HEK293T (cell line): ENCODE results near the gene EFCAB6.

ENCODE experiments used
- CTCF ChIA-PET: fragments of 350-600 bp; formaldehyde crosslinking; extraction: SDS; loops from one replicate; lab custom pipeline; 2021; ENCODE audit warnings: antibody characterized with exemption, inconsistent platforms; lab: Yijun Ruan, JAX
- POLR2A ChIA-PET: fragments of 350-600 bp; formaldehyde crosslinking; extraction: SDS; loops from one replicate; lab custom pipeline; 2020; ENCODE audit warnings: antibody characterized with exemption, inconsistent platforms; lab: Yijun Ruan, JAX
- DNase-seq: peaks from one replicate; pipeline ENCODE4 v3.0.0; 2012; ENCODE audit warnings: mixed read lengths; ENCODE audit errors: extremely low spot score
- ARNT ChIP-seq: fragments of 450-650 bp; IDR thresholded peaks from 2 replicates; pipeline ENCODE4 v1.6.1; 2017; ENCODE audit warnings: mild to moderate bottlenecking
- BHLHE40 ChIP-seq: fragments of 450-650 bp; IDR thresholded peaks from 2 replicates; pipeline ENCODE4 v1.6.1; 2016; ENCODE audit warnings: mild to moderate bottlenecking, moderate library complexity, borderline replicate concordance
- CTBP1 ChIP-seq: fragments of 450-650 bp; IDR thresholded peaks from 2 replicates; pipeline ENCODE4 v1.6.1; 2016; ENCODE audit warnings: borderline replicate concordance
- ELF4 ChIP-seq: fragments of 450-650 bp; IDR thresholded peaks from 2 replicates; pipeline ENCODE4 v1.6.1; 2017; ENCODE audit warnings: antibody characterized with exemption
- FOXA1 ChIP-seq: fragments of 450-650 bp; IDR thresholded peaks from 2 replicates; pipeline ENCODE4 v1.6.1; 2016; ENCODE audit warnings: mild to moderate bottlenecking
- FOXK2 ChIP-seq: fragments of 450-650 bp; IDR thresholded peaks from 2 replicates; pipeline ENCODE4 v1.6.1; 2016; ENCODE audit warnings: mild to moderate bottlenecking
- FOXM1 ChIP-seq: fragments of 450-650 bp; IDR thresholded peaks from 2 replicates; pipeline ENCODE4 v1.6.1; 2017; ENCODE audit warnings: mild to moderate bottlenecking, borderline replicate concordance
- HDGF ChIP-seq: fragments of 450-650 bp; IDR thresholded peaks from 2 replicates; pipeline ENCODE4 v1.6.1; 2017; ENCODE audit warnings: antibody characterized with exemption, borderline replicate concordance
- L3MBTL2 ChIP-seq: fragments of 450-650 bp; conservative IDR thresholded peaks from 2 replicates; pipeline ENCODE4 v1.6.1; 2016; ENCODE audit warnings: mild to moderate bottlenecking
- LEF1 ChIP-seq: fragments of 450-650 bp; IDR thresholded peaks from 2 replicates; pipeline ENCODE4 v1.6.1; 2017; ENCODE audit warnings: mild to moderate bottlenecking, borderline replicate concordance
- NFRKB ChIP-seq: fragments of 450-650 bp; IDR thresholded peaks from 2 replicates; pipeline ENCODE4 v1.6.1; 2016; ENCODE audit warnings: mild to moderate bottlenecking, moderate library complexity
- SP1 ChIP-seq: fragments of 450-650 bp; IDR thresholded peaks from 2 replicates; pipeline ENCODE4 v1.6.1; 2017
- SUZ12 ChIP-seq: fragments of 450-650 bp; IDR thresholded peaks from 2 replicates; pipeline ENCODE4 v1.6.1; 2016; ENCODE audit warnings: mild to moderate bottlenecking
- TARDBP ChIP-seq: fragments of 450-650 bp; IDR thresholded peaks from 2 replicates; pipeline ENCODE4 v1.6.1; 2016
- ZNF384 ChIP-seq: fragments of 450-650 bp; IDR thresholded peaks from 2 replicates; pipeline ENCODE4 v1.6.1; 2016
- TF ChIP-seq, protein P1 (sequence below): fragments of 450-650 bp; IDR thresholded peaks from 2 replicates; pipeline ENCODE4 v1.6.1; 2016

EFCAB6 gene

DNA sequence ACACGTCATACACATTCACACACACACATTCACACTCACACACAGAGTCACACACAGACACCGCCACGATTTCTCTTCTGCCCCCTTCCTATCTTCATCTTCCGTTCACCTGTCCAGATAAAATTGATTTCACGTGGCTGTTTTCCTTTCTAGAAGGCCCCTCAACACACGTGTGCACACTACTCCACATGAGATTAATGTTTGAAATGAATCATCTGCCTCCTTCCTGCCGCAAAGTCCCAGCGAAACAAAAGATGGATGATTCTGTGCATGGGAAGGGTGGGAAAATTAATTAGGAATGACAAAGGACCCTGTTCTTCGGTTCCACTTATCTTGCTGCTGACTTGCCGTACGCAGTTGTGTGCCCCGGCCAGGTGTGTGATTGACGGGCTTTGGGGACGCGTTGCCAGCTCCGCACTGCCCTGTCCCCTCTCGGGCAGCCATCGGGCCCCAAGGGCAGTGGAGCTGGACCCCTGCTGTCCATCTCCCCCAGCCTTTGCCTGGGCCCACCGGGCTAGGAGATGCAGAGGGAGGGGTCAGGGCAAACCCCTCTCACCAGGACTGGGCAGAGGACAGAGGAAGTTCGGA, 326.5 kb downstream of the EFCAB6 start:
- CTCF ChIA-PET, result no interaction called here
- POLR2A ChIA-PET, result no interaction called here

DNA sequence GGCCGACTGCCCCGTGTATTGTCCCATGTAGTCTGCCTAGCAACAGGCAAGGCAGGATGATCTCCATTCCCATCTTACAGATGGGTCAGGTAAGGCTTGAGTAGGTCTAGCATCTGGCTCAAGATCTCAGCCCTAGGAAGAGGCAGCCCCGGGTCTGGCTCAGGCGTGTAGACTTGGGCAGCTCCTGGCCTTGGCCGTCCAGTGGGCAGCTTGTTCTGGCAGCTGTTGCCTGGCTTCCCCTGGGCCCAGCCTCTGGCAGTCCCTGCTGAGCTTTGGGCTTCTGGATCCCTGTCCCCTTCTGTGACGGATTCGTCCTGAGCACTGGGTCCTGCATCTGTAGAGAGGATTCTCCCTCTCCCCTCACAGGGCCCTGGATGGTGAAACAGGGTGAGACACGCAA, 327.9 kb downstream of the EFCAB6 start:
- TF ChIP-seq LEF1 (no peak), HDGF (no peak), FOXM1 (no peak), CTBP1 (no peak), ARNT (no peak), TARDBP (no peak), SUZ12 (no peak), SP1 (no peak), BHLHE40 (no peak), ELF4 (no peak), FOXA1 (no peak), NFRKB (no peak)
- TF ChIP-seq, protein P1, sequence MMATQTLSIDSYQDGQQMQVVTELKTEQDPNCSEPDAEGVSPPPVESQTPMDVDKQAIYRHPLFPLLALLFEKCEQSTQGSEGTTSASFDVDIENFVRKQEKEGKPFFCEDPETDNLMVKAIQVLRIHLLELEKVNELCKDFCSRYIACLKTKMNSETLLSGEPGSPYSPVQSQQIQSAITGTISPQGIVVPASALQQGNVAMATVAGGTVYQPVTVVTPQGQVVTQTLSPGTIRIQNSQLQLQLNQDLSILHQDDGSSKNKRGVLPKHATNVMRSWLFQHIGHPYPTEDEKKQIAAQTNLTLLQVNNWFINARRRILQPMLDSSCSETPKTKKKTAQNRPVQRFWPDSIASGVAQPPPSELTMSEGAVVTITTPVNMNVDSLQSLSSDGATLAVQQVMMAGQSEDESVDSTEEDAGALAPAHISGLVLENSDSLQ, result no peak
- DNase-seq, result no peak
- ChIA-PET POLR2A (no interaction called here), CTCF (no interaction called here)

More for the DNA sequence above, 326.5 kb downstream of the EFCAB6 start:
- TF ChIP-seq HDGF, result no peak
- no peak for TF ChIP-seq ELF4
- TF ChIP-seq ARNT, result no peak
- TF ChIP-seq LEF1, result no peak
- no peak for TF ChIP-seq FOXM1
- TF ChIP-seq, protein P1, result no peak
- TF ChIP-seq FOXK2, result no peak
- TF ChIP-seq SUZ12, result no peak
- no peak for TF ChIP-seq ZNF384
- TF ChIP-seq L3MBTL2, result no peak
- no peak for DNase-seq

DNA sequence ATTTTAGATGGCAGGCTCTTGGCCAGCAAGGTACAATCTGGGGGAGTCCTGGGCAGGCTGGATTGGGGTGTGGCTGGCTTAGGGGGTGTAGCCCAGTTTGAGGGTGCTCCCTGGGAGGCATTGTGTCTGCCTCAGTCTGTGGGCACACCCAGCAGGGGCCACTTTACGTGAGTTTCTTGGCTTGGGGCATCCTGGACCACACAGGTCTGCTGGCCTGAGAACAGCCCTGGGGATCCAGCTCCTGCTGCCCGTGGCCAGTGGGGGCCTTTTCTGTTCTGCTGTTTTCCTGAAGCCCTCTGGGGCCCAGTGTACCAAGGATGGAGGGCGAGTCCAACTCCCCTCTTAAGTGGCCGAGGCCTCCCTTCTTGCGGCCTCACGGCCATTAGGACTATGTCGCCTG, 328.4 kb downstream of the EFCAB6 start:
- TF ChIP-seq HDGF (no peak), SP1 (no peak), FOXK2 (no peak)
- ChIA-PET POLR2A (no interaction called here), CTCF (interaction anchor here (1.5 kb wide), 1 partner anchor 98 kb away, joined by 4 read pairs; no protein-coding TSS in a partner anchor)
- no peak for DNase-seq

DNA sequence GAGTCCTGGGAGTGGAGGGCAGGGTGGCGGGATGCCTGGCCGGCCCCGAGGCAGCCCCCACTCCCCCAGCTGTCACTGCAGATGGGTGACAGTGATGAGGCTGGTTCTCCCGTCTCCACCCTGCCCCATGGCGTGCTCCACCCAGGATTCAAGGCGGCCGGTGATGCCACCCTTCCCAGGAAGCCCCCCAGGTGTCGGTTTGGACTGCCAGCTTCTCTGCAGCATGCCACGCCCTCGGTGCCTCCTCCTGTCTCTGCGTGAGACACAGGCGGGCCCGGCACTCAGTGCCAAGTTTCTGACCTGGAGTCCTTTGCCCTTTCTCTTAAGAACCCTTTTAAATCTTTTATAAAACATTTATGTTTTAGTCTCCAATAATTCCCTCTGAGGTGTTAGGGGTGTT, 328.8 kb downstream of the EFCAB6 start:
- ChIA-PET POLR2A (no interaction called here), CTCF (interaction anchor here (1.5 kb wide), 1 partner anchor 97 kb away, joined by 4 read pairs; no protein-coding TSS in a partner anchor)
- no peak for DNase-seq
- no peak for TF ChIP-seq ZNF384
- TF ChIP-seq FOXM1, result no peak
- TF ChIP-seq FOXA1, result no peak
- TF ChIP-seq FOXK2, result no peak
- TF ChIP-seq SP1, result no peak
- TF ChIP-seq TARDBP, result no peak
- TF ChIP-seq NFRKB, result no peak
- TF ChIP-seq, protein P1, result no peak
- TF ChIP-seq LEF1, result no peak
- TF ChIP-seq ARNT, result no peak

DNA sequence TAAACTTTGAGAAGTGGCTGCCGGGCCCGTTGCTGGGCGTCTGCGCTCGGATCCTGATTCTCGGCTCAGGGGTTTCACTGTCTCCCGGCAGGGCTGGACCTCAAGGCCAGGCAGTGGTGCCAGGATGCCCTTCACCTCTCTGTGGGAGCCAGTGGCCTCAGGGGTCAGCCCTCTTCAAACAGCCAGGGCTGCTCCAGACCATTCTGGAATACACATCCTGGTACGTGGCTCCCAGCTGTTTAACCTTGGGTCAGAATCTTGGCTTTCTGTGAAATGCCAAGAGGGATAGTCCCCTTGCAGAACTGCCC, 329.8 kb downstream of the EFCAB6 start:
- TF ChIP-seq ELF4, result no peak
- POLR2A ChIA-PET, result no interaction called here
- CTCF ChIA-PET, result interaction anchor here (1.5 kb wide), 1 partner anchor 96 kb away, joined by 4 read pairs; no protein-coding TSS in a partner anchor
- DNase-seq, result no peak

DNA sequence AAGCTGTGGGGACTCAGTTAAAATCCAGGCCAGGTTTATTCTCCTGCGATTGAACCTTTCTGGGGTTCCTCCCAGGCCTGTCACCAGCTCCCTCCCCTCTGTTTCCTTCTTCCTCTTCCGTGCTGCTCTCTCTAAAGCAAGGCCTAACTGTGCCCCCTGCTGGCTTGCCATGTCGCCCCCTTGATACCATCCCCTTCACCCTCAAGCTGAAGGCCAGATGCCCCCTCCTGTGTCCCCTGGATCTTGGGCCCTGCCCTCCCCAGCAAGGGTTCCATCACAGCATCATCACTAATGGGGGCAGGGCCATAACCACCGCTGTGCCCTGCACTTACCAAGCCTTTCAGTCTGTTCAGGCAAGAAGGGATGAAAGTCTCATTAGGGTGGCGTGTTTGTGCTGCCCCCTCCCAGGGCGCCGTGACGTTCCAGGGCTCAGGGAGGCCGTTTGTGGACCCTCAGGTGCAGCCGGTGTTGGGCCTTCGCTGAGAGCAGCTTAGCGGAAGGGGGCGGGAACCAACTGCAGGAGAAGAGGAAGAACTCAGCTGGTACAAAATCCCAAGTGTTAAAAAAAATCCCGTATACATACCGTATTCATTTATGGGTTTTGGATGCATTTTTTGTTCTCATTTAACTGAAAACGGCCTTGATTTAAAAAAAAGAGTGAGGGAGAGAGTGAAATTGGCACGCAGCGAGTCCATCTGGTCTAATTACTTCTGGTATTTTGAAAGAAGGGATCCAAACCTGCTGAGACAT, 330.4 kb downstream of the EFCAB6 start:
- POLR2A ChIA-PET, result no interaction called here
- CTCF ChIA-PET, result interaction anchor here (1.0 kb wide), 1 partner anchor 216 kb away, joined by 4 read pairs; no protein-coding TSS in a partner anchor
- DNase-seq, result no peak
- no peak for TF ChIP-seq TARDBP
- TF ChIP-seq, protein P1, result no peak
- TF ChIP-seq HDGF, result no peak
- TF ChIP-seq SP1, result no peak
- no peak for TF ChIP-seq SUZ12
- TF ChIP-seq ARNT, result no peak
- no peak for TF ChIP-seq FOXA1
- TF ChIP-seq ZNF384, result no peak
- TF ChIP-seq ELF4, result no peak
- TF ChIP-seq FOXM1, result no peak
- TF ChIP-seq FOXK2, result no peak
- no peak for TF ChIP-seq NFRKB
- no peak for TF ChIP-seq LEF1
- no peak for TF ChIP-seq L3MBTL2
- no peak for TF ChIP-seq BHLHE40
- TF ChIP-seq CTBP1, result no peak
